GM12865 (cell line): ENCODE data around the gene PARP8.

Experiments used
- DNase-seq: peaks from one replicate; pipeline ENCODE4 v3.0.0; 2010; ENCODE audit warnings: low read depth
- H3K4me3 ChIP-seq: 2 replicates; pipeline ENCODE4 v1.5.1; 2011; ENCODE audit warnings: mild to moderate bottlenecking, low read depth, low read length, control low read depth
- TF ChIP-seq, protein P1 (sequence below): IDR thresholded peaks from 2 replicates; pipeline ENCODE4 v1.5.1; 2011; ENCODE audit warnings: low read length, control low read depth, low read depth, inconsistent platforms; ENCODE audit not compliant: insufficient read depth; ENCODE audit errors: missing control alignments

PARP8 gene

DNA sequence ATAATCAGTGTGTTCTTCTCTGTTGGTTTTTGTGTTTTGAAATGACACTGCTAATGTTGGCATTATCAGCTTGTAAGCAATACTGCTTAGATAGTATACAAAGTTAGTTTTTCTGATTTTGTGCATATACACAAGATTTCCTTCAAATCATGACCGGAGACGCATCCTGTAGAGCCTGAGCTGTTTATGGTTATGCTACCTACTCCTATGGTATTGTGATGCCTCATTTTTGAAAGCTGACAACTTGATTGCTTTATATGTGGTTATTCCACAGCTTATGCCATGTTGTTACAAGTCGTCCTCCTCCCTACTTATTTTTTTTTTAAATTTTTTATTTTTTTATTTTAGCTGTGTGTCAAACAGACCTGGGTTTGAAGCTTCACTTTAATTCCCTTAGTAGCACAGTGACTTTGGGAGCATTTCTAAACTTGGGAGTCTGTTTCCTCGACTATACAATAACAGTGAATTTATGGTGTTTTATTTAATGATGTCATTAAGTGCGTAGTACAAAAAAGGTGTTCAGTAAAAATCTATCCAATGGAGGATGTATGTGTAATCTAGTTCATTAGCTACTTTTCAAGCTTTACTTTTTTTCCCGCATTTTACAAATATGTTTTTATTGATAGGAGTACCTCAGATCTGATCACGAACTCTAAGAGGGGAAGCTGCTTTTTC is 59.5 kb downstream of the PARP8 start:
- no peak for DNase-seq
- H3K4me3 ChIP-seq, result no peak overlapping the region
- TF ChIP-seq, protein P1, sequence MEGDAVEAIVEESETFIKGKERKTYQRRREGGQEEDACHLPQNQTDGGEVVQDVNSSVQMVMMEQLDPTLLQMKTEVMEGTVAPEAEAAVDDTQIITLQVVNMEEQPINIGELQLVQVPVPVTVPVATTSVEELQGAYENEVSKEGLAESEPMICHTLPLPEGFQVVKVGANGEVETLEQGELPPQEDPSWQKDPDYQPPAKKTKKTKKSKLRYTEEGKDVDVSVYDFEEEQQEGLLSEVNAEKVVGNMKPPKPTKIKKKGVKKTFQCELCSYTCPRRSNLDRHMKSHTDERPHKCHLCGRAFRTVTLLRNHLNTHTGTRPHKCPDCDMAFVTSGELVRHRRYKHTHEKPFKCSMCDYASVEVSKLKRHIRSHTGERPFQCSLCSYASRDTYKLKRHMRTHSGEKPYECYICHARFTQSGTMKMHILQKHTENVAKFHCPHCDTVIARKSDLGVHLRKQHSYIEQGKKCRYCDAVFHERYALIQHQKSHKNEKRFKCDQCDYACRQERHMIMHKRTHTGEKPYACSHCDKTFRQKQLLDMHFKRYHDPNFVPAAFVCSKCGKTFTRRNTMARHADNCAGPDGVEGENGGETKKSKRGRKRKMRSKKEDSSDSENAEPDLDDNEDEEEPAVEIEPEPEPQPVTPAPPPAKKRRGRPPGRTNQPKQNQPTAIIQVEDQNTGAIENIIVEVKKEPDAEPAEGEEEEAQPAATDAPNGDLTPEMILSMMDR, result no peak

DNA sequence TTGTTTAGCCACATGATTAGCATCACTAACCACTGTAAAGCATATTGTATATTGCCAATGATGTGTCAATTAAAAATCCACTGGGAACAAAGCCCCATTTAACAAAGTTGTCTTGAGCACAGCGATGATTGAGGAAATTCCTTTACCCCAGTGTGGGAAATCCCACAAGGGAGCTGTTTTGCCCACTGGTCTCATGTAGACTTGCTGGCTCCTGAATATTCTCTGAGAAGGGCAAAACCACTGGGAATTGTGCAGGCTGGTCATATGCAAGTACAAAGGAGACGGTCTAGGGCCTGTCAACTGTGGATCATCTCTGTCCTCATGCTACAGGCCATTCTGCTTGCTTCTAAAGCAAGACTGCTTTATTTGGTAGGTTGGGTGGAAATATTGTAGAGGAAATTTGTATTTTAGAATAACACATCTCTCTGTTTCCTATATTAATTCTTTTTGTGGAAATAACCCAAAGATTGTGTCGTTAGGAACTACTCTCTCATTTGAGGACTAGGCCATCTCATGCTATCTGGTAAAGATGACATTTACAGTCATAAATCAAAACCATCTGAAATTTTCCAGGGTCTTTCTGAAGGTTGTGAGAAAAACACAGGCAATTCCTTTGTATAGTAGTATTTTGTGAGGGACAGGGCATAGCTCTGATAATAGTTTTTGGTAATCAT is 60.2 kb downstream of the PARP8 start:
- no peak overlapping the region for H3K4me3 ChIP-seq
- TF ChIP-seq, protein P1, result no peak
- no peak for DNase-seq

DNA sequence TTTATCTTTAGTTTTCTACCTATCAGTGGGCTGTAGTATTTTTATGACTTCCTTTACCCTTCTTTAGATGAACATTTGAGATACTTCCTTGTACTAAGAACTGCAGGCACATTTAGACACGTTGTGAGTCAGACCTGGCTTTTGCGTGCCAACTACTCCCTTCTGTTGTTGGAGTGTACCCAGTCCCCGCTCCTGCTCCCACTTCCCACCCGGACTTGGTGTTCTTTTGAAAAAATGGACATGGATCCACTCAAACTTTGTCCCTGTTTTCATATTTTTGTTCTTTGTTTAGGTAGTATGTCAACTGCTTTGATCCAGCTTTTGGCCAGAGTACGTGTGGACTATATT is 60.7 kb downstream of the PARP8 start:
- TF ChIP-seq, protein P1, result no peak
- no peak overlapping the region for H3K4me3 ChIP-seq
- DNase-seq, result no peak

DNA sequence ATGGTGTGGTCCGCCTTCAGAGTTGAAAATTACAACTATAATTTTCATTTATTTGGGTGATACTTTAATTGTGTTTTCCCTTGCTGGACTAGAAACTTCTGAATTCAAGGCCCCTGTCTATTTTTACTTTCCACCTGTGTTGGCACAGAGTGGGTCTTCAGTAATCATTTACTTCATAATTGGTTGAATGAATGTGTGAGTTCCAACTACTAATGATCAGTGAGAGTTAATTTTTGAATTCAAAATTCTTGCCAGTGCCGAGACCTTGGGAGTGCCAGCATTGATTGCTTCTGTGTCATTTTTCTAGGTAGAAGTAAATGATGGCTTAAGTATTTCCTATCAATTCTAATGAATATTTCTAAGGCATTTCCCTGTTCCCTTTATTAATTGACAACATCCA is 61.4 kb downstream of the PARP8 start:
- TF ChIP-seq, protein P1, result no peak
- no peak for DNase-seq

DNA sequence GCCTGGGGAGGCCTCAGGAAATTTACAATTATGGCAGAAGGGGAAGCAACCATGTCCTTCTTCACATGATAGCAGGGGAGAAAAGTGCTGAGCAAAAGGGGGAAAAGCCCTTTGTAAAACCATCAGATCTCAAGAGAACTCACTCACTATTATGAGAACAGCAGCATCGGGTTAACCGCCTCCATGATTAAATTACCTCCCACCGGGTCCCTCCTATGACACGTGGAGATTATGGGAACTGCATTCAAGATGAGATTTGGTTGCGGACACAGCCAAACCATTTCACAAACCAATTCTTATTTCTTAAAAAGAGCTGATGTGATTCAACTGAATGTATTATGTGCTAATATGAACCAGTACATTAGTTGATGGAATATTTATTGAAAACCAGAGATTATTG is 63.9 kb downstream of the PARP8 start:
- no peak overlapping the region for H3K4me3 ChIP-seq
- TF ChIP-seq, protein P1, result no peak
- no peak for DNase-seq

More for the DNA sequence above, 61.4 kb downstream of the PARP8 start:
- H3K4me3 ChIP-seq, result no peak overlapping the region

DNA sequence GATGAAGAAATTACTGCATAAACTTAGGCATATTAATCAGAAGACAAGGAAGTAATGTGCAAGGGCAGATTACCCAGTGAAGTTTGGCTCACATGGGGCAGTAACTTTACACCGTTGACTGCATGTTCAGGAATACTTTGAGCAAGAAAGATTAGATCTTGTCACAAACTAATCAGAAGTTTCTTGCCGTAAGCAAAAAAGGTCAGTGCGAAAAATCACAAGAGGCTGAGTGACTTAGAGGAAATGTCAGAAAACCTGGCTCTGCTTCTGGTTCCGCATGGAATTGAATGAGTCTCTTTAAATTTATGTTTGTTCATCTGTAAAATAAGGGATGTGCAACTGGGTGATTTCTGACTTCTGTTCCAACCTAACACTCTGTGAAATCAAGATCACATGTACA is 64.4 kb downstream of the PARP8 start:
- DNase-seq, result no peak
- H3K4me3 ChIP-seq, result no peak overlapping the region
- TF ChIP-seq, protein P1, result no peak

DNA sequence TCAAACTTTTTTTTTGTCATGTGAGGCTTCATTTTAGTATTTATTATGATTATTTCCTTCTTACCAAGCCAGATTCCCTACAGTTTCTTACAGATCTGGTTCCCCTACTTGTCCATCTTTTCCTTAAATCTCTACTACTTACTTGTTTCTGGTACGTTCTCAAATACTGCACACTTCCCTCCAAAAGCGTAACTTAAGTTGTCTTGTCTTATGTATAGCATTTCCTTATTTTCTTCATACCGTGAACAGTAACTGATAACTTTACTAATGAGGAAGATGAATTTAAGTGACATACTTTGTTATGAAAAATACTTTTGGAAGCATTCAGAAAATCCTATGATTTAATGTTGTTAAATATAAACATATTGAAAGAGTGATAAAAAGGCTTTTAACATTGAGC is 67.3 kb downstream of the PARP8 start:
- TF ChIP-seq, protein P1, result no peak
- no peak overlapping the region for H3K4me3 ChIP-seq
- no peak for DNase-seq
